ENCODE measurements around the gene PAPOLA.

PAPOLA gene

GRCh38 chr14:96571311-96571710 is 69.1 kb downstream of the PAPOLA start:
- Histone ChIP-seq H3K9me3 (ENCODE audit: insufficient read depth, low read depth, low read length) (no peaks in the 10 kb centered on the region), H3K4me2 (ENCODE audit: low read depth, low read length, poor library complexity, severe bottlenecking) (no peak overlapping the region), H3K36me3 (ENCODE audit: insufficient read depth, low read length) (peaks cover 11% of the 10 kb centered on the region; the same call in 1 of the 2 replicates), H3K27me3 (ENCODE audit: insufficient read depth, low read length, poor library complexity, severe bottlenecking) (no peaks in the 10 kb centered on the region), H3K4me1 (ENCODE audit: insufficient read depth, low read length, poor library complexity, severe bottlenecking) (no peaks in the 10 kb centered on the region), H2AFZ (ENCODE audit: low read length) (no peak overlapping the region), H4K20me1 (ENCODE audit: insufficient read depth, low read length, poor library complexity, severe bottlenecking) (no peaks in the 10 kb centered on the region), H3K79me2 (ENCODE audit: insufficient read depth, low read length) (no peaks in the 10 kb centered on the region), H3K9ac (ENCODE audit: low read depth, low read length, poor library complexity, severe bottlenecking) (no peak overlapping the region), H3F3A (ENCODE audit: low read depth) (no peaks in the 10 kb centered on the region), H3K9me2 (replicated peaks; ENCODE audit: low read depth, low read length) (no peaks in the 10 kb centered on the region), H3K4me3 (ENCODE audit: low read length, poor library complexity, severe bottlenecking) (no peak overlapping the region)
- TF ChIP-seq EZH2phosphoT487 (IDR thresholded peaks at IDR 0.05; ENCODE audit: borderline replicate concordance): no peak
- TF ChIP-seq, protein P1, sequence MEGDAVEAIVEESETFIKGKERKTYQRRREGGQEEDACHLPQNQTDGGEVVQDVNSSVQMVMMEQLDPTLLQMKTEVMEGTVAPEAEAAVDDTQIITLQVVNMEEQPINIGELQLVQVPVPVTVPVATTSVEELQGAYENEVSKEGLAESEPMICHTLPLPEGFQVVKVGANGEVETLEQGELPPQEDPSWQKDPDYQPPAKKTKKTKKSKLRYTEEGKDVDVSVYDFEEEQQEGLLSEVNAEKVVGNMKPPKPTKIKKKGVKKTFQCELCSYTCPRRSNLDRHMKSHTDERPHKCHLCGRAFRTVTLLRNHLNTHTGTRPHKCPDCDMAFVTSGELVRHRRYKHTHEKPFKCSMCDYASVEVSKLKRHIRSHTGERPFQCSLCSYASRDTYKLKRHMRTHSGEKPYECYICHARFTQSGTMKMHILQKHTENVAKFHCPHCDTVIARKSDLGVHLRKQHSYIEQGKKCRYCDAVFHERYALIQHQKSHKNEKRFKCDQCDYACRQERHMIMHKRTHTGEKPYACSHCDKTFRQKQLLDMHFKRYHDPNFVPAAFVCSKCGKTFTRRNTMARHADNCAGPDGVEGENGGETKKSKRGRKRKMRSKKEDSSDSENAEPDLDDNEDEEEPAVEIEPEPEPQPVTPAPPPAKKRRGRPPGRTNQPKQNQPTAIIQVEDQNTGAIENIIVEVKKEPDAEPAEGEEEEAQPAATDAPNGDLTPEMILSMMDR (conservative IDR thresholded peaks at IDR 0.05; ENCODE audit: low read length): no peak

DNA sequence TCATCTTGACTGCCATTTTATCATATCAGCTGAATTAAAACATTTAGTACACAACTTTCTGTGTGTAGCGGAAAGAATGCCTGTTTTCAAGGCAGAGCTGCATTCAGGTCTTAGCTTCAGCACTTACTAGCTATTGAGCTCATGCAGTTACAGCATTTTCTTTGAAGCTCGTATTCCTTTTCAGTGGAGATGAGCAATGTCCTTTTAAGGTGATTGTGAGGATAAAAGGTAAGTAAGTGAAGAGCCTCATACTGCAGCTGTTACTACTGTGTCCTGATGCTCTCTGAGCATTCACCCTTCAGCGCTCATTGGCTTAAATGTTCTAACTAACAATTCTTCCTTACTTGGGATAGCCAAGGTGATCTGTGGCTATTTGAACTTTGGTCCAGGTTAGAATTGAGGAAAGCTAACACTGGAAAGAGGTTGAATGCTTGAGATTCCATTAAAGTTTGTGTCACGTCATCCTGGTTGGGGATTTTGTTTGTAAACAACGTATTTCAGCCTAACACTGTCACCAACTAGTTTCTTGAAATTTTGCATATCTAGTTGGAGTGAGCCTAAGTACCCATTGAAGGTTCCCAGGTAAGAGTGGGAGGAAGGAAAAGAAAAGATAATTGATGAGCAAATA is 71.4 kb downstream of the PAPOLA start:
- Histone ChIP-seq H3K4me2 (ENCODE audit: low read depth, low read length, poor library complexity, severe bottlenecking) (no peak overlapping the region), H4K20me1 (ENCODE audit: insufficient read depth, low read length, poor library complexity, severe bottlenecking) (no peaks in the 10 kb centered on the region), H3K9ac (ENCODE audit: low read depth, low read length, poor library complexity, severe bottlenecking) (no peak overlapping the region)

GRCh38 chr14:96574171-96574632 is 72.0 kb downstream of the PAPOLA start:
- no peaks in the 10 kb centered on the region for H3K27me3 ChIP-seq (ENCODE audit: insufficient read depth, low read length, poor library complexity, severe bottlenecking)
- 0 out of 2 replicates have a peak, but pooled peaks cover 5% of the 10 kb centered on the region for H3K36me3 ChIP-seq (ENCODE audit: insufficient read depth, low read length)
- H4K20me1 ChIP-seq (ENCODE audit: insufficient read depth, low read length, poor library complexity, severe bottlenecking): no peaks in the 10 kb centered on the region
- no peak overlapping the region for H3K9ac ChIP-seq (ENCODE audit: low read depth, low read length, poor library complexity, severe bottlenecking)
- H3K9me3 ChIP-seq (ENCODE audit: insufficient read depth, low read depth, low read length): no peaks in the 10 kb centered on the region
- H3K9me2 ChIP-seq (replicated peaks; ENCODE audit: low read depth, low read length): no peaks in the 10 kb centered on the region
- TF ChIP-seq, protein P1 (conservative IDR thresholded peaks at IDR 0.05; ENCODE audit: low read length): no peak
- no peak overlapping the region for H3K4me3 ChIP-seq (ENCODE audit: low read length, poor library complexity, severe bottlenecking)
- no peak overlapping the region for H2AFZ ChIP-seq (ENCODE audit: low read length)
- peaks cover 5% of the 10 kb centered on the region for H3K4me1 ChIP-seq (ENCODE audit: insufficient read depth, low read length, poor library complexity, severe bottlenecking)
- H3K79me2 ChIP-seq (ENCODE audit: insufficient read depth, low read length): no peaks in the 10 kb centered on the region
- H3F3A ChIP-seq (ENCODE audit: low read depth): no peaks in the 10 kb centered on the region
- H3K4me2 ChIP-seq (ENCODE audit: low read depth, low read length, poor library complexity, severe bottlenecking): no peak overlapping the region

More for the DNA sequence above, 71.4 kb downstream of the PAPOLA start:
- H3K27me3 ChIP-seq (ENCODE audit: insufficient read depth, low read length, poor library complexity, severe bottlenecking): no peaks in the 10 kb centered on the region
- H3K4me3 ChIP-seq (ENCODE audit: low read length, poor library complexity, severe bottlenecking): no peak overlapping the region
- no peaks in the 10 kb centered on the region for H3K79me2 ChIP-seq (ENCODE audit: insufficient read depth, low read length)
- no peak overlapping the region for H2AFZ ChIP-seq (ENCODE audit: low read length)
- TF ChIP-seq, protein P1 (conservative IDR thresholded peaks at IDR 0.05; ENCODE audit: low read length): no peak
- no peak for TF ChIP-seq EZH2phosphoT487 (IDR thresholded peaks at IDR 0.05; ENCODE audit: borderline replicate concordance)
- H3K9me2 ChIP-seq (replicated peaks; ENCODE audit: low read depth, low read length): no peaks in the 10 kb centered on the region
- no peaks in the 10 kb centered on the region for H3K9me3 ChIP-seq (ENCODE audit: insufficient read depth, low read depth, low read length)
- H3K4me1 ChIP-seq (ENCODE audit: insufficient read depth, low read length, poor library complexity, severe bottlenecking): peaks cover 5% of the 10 kb centered on the region
- no peaks in the 10 kb centered on the region for H3F3A ChIP-seq (ENCODE audit: low read depth)
- H3K36me3 ChIP-seq (ENCODE audit: insufficient read depth, low read length): 0 out of 2 replicates have a peak, but pooled peaks cover 5% of the 10 kb centered on the region
